HG03066 (cell line): ENCODE data around the gene NAPEPLD.
"Not testable (repeated sequence)": the region's sequence is repeated elsewhere in the genome, so short reads cannot be mapped to it uniquely, and the experiment has no call there.

Source experiments
- ATAC-seq: cut with Tn5 transposase; IDR thresholded peaks from one replicate; pipeline ENCODE4 v1.9.1; 2021; ENCODE audit warnings: low read depth; ENCODE audit not compliant: unreplicated experiment

Gene NAPEPLD

DNA sequence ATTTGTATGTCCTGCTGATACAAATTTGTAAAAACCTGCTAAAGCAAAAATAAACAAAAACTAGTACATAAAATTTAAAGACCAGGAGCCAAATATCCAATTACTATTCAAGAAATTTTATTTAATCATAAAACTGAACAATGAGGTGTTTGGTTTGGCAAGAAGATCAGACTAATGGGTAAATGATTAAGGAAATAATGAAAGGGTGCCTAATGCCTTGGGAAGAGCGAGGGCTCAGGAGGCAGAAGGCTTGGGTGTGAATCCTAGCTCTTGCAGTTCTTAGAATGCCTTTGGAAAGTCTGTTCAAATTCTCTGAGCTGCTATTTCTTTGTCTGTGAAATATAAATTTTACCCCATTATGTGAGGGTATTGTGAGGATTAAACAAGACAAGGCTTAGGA lies 32.4 kb downstream of the NAPEPLD start:
- no peak for ATAC-seq

DNA sequence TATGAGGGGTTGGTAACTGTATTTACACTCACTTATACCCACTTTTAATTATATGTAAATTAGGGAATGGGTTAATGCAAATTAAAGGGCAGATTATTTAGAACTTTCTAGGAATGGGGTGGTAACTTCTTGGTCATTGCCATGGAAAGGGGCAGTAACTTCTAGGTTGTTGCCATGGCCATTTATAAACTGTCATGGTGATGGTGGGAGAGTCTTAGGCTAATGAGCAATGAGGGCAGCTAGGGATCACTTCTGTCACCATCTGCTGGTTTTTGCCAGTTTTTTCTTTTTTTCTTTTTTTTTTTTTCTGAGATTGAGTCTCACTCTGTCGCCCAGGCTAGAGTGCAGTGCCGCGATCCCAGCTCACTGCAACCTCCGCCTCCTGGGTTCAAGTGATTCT lies 33.1 kb downstream of the NAPEPLD start:
- ATAC-seq = no peak

DNA sequence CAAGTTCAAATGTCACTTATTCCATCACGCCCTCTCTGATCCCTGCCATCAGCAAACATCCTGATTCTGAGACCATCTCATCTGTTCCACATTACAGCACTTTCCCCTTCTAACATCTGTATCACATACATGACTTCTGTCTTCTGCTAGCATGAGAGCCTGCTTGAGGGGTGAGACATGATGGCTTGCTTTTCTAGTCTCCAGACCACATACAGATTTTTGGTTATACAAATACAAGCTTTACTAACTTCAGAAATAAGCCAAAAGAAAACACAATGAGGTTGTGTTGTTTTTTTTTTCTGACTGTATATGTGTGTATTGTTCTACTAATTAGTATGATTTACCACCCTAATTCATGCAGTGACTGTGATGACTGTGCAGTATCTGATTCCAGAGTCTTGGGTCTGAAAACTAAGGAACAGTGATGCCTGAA lies 34.3 kb downstream of the NAPEPLD start:
- no peak for ATAC-seq

DNA sequence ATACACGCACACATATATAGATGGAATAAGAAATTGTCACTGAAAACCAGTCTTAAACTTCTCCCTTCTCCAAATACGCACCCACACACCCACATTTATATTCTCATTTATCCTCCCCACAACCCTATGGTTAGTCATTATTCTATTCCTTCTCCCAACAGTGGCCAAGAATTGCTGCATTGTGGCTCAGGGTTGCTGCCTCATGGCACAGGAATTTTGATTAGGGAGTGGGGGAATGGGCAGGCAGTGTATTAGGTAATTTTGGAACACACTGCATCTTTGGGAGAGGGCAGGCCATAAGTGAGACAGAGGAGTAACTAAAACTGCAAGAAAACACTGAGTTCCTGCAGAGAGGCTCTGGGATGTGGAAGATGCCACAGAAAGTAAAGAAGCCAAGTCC lies 35.7 kb downstream of the NAPEPLD start:
- ATAC-seq = no peak

DNA sequence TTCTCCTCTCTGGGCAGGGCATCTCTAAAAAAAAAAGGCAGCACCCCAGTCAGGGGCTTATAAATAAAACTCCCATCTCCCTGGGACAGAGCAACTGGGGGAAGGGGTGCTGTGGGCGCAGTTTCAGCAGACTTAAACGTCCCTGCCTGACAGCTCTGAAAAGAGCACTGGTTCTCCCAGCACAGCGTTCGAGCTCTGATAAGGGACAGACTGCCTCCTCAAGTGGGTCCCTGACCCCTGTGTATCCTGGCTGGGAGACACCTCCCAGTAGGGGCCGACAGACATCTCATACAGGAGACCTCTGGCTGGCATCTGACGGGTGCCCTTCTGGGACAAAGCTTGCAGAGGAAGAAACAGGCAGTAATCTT lies 42.2 kb downstream of the NAPEPLD start:
- not testable (repeated sequence) for ATAC-seq

DNA sequence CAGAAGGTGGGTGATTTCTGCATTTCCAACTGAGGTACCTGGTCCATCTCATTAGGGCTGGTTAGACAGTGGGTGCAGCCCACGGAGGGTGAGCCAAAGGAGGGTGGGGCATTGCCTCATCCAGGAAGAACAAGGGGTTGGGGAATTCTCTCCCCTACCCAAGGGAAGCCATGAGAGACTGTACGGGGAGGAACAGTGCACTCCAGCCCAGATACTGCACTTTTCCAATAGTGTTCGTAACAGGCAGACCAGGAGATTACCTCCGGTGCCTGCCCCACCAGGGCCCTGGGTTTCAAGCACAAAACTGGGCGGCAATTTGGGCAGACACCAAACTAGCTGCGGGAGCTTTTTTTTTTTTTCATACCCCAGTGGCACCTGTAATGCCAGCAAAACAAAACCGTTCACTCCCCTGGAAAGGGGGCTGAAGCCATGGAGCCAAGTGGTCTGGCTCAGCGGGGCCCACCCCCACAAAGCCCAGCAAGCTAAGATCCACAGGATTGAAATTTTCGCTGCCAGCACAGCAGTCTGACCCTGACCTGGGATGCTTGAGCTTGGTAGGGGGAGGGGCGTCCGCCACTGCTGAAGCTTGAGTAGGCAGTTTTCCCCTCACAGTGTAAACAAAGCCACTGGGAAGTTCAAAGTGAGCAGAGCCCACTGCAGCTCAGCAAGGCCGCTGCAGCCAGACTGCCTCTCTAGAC lies 42.7 kb downstream of the NAPEPLD start:
- ATAC-seq = no peak

DNA sequence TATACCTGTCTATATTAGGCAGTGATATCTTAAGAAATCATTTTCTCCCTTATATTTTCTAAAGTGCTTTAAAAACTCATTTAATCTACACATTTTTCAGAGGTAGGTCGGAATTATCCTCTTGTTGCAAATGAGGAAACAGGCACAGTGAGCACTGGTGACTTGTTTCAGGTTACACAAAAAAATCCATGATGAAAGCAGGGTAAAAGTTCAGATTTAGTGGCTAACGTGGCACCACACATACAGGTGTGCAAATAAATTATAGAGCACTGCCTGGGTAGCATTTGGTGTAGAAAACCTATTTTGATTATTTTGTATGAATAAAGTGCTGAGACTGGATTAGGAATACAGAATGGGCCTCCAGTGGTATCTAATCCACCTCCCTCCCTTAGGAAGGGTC lies 47.4 kb downstream of the NAPEPLD start:
- ATAC-seq = no peak

DNA sequence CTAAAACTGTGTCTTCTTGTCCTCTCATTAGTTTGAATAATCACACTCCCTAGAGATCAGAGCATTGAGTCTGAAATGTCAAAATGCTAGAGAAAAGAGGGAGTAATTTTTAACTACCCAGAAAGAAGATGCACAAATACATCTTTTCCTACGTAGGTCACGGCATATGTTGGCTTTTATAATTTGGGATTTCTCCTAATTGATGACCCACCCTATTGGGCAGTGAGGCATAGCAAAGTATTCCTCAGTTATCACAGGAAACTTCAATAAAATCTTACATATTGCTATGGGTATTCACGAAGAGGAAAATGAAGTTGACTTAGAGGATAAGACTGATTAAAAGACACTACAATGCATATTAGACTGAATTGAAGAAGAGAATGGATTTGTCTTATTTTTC lies 48.6 kb downstream of the NAPEPLD start:
- no peak for ATAC-seq

DNA sequence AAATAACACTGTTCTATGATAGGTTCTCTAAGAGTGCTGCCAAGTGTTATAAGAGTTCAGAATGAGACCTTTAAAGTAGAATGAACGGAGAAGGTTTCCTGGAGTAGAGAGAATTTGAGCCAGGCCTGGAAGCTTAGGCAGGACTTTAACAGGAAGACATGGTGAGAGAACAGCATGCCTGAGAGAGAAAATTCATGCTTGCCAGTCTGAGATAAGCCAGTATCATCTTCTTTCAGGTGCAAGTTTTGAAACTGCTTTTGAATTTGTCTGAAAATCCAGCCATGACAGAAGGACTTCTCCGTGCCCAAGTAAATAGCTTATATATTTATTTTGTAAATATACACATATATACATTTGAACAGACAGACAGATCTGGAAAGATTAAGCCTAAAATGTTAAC lies 51.9 kb downstream of the NAPEPLD start:
- no peak for ATAC-seq

DNA sequence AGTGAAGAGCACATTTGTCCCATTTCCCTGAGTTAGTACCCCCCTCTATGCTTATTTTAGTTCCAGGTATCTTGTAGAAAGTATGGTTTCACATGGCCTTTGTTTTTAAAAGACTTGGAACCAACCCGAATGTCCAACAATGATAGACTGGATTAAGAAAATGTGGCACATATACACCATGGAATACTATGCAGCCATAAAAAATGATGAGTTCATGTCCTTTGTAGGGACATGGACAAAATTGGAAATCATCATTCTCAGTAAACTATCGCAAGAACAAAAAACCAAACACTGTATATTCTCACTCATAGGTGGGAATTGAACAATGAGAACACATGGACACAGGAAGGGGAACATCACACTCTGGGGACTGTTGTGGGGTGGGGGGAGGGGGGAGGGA lies 53.3 kb downstream of the NAPEPLD start:
- not testable (repeated sequence) for ATAC-seq

DNA sequence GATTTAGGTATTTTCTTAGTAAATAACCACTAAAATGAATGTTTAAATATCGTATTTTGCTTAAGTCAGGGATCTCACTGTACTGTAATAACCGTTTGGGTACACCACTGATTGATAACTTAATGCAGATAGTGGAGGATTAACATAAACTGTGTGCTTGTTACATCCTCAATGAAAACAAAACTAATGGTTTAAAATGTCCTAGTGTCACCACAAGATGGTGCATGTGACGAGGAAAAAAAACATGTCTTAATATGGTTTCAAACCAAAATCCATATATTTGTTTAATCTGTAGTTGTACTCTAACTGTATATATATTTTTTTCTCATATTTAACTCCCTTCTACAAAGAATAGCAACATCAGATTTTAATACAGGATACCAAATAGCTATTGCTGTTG lies 54.8 kb downstream of the NAPEPLD start:
- ATAC-seq = no peak

DNA sequence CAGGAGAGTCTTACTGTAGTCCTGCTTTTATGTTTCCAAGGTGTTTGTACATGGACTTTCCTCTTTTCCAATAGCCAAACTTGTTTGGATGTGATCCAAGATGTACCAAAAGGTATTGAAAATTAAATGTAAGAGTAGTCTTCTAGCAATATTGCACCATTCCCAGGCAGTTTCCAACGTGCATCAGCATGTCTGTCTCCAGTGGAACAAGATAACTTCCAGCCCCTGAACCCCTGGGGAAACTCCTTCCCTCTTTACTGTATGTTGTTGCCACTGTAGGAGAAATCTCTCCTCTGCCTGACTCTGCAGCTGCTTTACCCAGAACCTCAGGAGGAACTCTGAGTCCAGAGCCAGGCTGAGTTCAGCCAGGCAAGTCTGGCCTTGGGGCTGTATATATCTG lies 55.5 kb downstream of the NAPEPLD start:
- ATAC-seq = no peak

DNA sequence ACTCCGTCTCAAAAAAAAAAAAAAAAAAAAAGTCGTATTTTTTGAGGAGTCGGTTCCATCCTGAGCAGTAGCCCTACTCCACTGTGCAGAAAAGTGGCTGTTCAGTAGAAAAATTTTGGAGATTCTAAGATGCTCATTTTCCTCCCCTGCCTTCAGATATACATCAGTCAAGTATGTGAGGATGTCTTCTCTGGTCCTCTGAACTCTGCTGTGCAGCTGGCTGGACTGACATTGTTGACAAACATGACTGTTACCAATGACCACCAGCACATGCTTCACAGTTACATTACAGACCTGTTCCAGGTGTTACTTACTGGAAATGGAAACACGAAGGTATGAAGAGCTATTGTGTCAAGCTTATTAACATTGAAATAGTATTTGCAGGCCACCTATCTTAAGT lies 56.6 kb downstream of the NAPEPLD start:
- ATAC-seq = not testable (repeated sequence)

DNA sequence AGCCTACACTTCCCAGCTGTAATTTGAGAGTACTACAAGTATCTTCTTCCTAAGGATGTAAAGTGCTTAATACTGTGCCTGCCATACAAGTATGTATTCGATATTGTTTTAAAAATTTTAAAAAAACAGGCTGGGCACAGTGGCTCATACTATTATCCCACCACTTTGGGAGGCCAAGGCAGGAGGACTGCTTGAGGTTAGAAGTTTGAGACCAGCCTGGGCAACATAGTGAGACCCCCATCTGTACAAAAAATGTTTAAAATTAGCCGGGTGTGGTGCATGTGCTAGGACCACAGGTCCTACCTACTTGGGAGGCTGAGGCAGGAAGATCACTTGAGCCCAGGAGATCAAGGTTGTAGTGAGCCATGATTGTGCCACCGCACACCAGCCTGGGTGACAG lies 65.7 kb downstream of the NAPEPLD start:
- no peak for ATAC-seq

DNA sequence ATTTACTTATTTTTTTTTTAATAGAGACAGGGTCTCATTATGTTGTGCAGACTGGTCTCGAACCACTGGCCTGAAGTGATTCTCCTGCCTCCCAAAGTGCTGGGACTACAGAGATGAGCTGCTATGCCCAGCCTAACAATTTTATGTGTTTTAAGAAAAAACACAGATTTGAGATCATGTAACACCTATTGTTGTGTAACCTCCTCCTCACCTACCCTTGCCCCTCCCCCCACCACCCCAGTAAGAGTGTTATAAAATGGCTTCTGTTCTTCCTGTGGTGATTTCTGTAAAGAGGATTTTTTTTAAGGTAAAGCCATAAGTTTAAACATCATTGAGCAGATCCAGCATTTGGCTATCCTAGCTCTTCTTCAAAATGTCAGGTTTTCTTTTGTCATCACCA lies 66.4 kb downstream of the NAPEPLD start:
- ATAC-seq = no peak

DNA sequence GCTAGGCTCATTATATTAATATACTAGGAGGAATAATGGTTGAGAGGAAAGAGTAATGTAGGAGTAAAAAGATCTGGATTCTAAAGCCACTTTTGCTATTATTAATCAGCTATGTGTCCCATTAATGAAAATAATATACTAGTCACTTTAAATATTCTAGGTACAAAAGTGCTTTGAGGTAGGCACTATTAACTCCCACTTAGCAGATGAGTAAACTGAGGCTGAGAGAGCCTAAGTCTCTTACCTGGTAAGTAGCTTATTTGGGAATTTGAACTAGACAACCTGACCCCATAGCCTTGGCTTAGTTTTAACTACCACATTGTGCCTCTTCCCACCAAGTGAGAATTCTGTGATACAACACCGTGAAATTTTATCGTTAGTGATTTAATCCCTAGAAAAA lies 68.0 kb downstream of the NAPEPLD start:
- no peak for ATAC-seq

DNA sequence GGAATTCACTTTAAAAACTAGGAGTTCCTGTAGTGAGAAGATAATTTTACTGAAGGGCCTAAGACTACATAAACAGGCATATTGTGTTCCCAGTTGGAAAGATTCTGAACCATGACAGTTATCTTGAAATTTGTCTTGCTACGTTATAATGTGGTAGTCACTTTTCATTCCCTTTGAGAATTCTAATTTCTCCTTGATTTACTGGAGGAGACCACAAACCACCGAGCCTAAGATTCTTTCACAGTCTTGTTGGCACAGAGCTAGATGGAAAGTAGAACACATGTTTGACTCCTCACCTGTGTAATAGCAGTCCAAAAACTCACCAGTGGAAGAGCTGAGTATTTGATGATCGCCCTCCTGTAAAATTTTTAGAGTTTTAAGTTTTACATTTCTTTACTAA lies 69.1 kb downstream of the NAPEPLD start:
- no peak for ATAC-seq

DNA sequence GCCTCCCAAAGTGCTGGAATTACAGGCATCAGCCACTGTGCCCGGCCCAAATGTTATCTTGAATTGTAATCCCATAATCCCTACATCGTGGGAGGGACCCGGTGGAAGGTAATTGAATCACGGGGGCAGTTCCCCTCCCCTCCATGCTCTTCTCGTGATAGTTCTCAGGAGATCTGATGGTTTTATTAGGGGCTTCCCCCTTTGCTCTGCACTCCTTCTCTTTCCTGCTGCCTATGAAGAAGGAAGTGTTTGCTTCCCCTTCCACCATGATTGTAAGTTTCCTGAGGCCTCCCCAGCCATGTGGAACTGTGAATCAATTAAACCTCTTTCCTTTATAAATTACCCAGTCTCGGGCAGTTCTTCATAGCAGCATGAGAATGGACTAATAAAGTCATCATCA lies 70.7 kb downstream of the NAPEPLD start:
- not testable (repeated sequence) for ATAC-seq

DNA sequence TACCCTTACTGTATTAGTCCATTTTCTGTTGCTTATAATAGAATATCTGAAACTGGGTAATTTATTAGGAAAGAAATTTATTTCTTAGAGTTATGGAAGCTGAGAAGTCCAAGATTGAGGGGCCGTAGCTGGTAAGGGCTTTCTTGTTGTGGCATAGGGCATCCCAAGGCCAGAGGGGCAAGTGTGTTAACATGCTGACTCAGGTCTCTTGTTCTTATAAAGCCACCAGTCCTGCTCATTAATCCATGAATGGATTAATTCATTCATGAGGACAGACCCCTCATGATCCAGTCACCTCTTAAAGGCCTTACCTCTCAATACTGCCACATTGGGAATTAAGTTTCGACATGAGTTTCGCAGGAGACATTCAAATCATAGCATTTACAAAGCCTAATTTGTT lies 71.6 kb downstream of the NAPEPLD start:
- ATAC-seq = no peak

DNA sequence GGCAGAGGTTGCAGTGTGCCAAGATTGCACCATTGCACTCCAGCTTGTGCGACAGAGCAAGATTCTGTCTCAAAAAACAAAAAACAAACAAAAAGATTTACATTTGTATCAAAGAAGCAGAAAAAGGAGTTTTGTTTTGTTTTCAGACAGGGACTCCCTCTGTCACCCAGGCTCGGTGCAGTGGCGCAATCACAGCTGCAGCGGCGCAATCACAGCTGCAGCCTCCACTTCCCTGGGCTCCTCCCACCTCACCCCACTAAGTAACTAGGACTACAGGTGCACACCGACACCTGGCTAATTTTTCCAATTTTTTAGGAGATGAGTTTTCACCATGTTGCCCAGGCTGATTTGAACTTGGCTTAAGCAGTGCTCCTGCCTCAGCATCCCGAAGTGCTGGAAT lies 72.1 kb downstream of the NAPEPLD start:
- ATAC-seq = no peak

DNA sequence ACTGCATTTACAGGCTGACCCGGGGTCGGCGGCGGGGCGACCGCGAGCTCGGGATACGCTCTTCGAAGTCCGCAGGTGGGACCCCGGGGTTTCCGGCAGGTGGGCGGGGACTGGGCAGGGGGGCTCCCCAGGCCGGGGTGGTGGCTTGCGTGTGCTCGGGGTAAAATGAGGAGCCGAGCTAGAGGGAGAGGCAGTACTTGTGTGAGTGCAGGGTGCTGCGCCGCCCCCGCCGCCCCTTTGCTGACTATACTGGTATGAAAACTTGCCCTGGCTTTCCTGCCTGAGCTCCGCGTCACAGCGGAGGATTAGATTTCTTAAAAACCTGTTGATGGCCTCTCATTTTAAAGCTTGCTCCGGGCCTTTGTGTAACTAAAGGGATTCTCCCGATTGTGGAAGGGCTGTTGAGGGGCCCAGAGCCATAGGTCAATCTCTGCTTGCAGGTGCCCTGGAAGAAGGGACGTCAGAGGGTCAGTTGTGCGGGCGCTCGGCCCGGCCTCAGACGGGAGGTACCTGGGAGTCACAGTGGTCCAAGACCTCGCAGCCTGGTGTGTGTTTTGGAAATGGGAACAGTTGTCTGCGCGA lies 73.5 kb downstream of the NAPEPLD start:
- ATAC-seq = peak; percentile 45

DNA sequence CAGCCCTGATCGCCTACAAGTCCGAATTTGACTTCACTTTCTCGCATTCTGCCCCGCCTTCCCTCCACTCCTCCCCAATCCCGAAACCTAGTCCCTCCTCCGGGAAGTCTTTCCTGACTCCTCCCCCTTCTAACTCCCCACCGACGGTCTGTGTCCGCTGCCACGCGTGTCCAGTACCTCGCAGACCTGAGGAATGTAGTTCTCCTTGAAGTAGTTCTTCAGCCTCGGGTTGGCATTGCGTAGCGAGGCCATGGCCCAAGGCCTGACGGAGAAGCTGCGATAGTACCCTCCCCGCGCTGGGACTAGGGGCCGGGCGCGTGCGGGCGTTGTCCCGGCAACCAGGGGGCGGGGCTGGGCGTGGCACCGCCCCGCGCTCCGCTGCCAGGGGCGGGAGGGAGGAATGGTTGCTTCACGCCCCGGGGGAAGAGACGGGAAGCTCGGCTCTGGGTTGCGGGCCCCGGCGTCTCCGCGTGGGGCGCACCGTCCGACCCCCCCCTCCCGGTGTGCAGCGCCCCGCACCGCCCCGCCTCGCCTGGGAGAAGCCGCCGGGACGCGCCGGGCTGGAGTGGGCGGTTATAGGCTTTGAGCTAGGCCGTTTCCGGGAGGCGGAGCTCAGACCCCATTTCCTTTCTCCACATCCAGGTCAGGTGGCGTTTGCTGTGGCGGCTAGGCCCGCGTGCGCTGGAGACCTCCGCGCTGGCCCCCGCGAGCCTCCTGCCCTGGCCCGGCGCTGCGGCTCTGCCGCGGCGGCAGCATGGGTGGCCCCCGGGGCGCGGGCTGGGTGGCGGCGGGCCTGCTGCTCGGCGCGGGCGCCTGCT lies 74.2 kb downstream of the NAPEPLD start, which contains the start of the genes ARMC10 and FBXL13:
TSS of gene ARMC10 (plus strand) at position 622 of the 818 bp plus-strand sequence. CDS start at position 755, 133 bp downstream.
TSS of gene FBXL13 (minus strand) at position 278 of the 818 bp plus-strand sequence.
- ATAC-seq = peak; percentile 86
